ENCODE data around the gene GOLGB1.

The GOLGB1 gene

DNA sequence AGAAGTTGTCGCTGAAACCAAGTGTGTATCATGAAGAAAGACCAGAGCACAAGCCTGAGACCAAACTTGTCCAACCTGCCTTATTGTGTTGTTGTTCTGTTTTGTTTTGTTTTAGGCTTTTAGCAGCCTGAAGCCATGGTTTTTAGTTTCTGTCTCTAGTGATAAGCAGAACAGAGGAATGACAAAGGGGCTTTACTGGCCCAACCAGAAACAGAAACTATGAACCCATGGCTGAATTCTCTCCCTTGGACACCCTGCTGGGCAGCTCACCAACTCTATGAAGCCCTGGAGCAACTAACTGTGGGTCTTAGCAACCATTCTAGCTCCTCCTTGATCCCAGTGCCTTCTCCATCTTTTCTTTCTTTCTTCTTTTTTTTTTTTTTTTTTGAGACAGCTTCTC, 119.2 kb downstream of the GOLGB1 start:
- DNase-seq (ENCODE audit: extremely low spot score), result no peak
- POLR2A ChIA-PET, result no interaction called here
- TF ChIP-seq, protein P1, sequence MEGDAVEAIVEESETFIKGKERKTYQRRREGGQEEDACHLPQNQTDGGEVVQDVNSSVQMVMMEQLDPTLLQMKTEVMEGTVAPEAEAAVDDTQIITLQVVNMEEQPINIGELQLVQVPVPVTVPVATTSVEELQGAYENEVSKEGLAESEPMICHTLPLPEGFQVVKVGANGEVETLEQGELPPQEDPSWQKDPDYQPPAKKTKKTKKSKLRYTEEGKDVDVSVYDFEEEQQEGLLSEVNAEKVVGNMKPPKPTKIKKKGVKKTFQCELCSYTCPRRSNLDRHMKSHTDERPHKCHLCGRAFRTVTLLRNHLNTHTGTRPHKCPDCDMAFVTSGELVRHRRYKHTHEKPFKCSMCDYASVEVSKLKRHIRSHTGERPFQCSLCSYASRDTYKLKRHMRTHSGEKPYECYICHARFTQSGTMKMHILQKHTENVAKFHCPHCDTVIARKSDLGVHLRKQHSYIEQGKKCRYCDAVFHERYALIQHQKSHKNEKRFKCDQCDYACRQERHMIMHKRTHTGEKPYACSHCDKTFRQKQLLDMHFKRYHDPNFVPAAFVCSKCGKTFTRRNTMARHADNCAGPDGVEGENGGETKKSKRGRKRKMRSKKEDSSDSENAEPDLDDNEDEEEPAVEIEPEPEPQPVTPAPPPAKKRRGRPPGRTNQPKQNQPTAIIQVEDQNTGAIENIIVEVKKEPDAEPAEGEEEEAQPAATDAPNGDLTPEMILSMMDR (IDR thresholded peaks at IDR 0.05; ENCODE audit: control extremely low read depth, extremely low read depth, low read depth, missing control alignments), result no peak
- CTCF ChIA-PET, result interaction anchor here (1.5 kb wide), 2 partner anchors 15 to 84 kb away, joined by 3 to 4 read pairs; partner anchors contain the start of gene POLQ

DNA sequence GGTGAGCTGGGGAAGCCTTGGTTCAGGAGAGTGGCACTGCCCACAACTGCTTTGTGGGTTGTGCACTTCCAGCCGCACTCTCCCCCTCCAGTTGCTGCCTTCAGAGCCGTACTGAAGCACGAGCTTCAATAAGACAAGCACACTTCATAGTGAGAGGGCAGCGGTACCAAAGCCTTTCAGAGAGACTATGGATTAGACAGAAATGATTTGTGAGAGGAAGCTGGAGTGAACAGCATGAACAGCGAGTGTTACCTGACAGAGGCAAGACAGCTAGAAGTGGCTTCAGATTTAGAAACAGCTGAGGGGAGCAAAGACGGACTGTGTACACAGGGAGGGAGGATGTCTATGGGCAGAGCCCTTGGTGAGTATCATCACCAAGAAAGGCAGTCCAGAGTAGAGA, 119.9 kb downstream of the GOLGB1 start:
- CTCF ChIA-PET, result interaction anchor here (1.5 kb wide), 1 partner anchor 83 kb away, joined by 4 read pairs; the partner anchor contains the start of gene POLQ
- POLR2A ChIA-PET, result no interaction called here
- no peak for DNase-seq (ENCODE audit: extremely low spot score)
- TF ChIP-seq, protein P1 (IDR thresholded peaks at IDR 0.05; ENCODE audit: control extremely low read depth, extremely low read depth, low read depth, missing control alignments), result no peak

- ChIA-PET POLR2A (no interaction called here), CTCF (no interaction called here)
- TF ChIP-seq, protein P1 (IDR thresholded peaks at IDR 0.05; ENCODE audit: control extremely low read depth, extremely low read depth, low read depth, missing control alignments), result no peak
- DNase-seq (ENCODE audit: extremely low spot score), result no peak
Measured at GRCh38 chr3:121627622-121628021, 121.9 kb downstream of the GOLGB1 start.

- POLR2A ChIA-PET, result no interaction called here
Measured at GRCh38 chr3:121627211-121627610, 122.3 kb downstream of the GOLGB1 start.

DNA sequence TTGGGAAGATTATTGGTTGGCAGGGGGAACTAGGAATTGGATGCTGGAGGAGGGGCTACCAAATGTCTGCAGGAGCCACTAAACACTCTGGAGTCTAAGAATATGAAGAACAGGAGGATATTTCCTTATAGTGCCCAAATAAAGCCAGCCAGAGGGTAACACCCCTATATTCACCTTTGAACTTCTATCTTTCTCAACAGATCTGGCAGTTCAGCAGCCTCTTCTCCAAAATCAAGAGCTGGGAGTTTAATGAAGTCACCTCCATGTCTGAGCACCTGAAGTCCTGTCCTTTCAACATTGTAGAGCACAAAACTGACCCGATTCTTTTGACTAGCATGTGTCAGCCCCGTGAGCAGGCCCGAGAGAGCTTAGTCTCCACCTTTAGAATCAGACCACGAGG, 123.0 kb downstream of the GOLGB1 start:
- DNase-seq (ENCODE audit: extremely low spot score), result no peak
- TF ChIP-seq, protein P1 (IDR thresholded peaks at IDR 0.05; ENCODE audit: control extremely low read depth, extremely low read depth, low read depth, missing control alignments), result no peak
- ChIA-PET POLR2A (no interaction called here), CTCF (no interaction called here)

More at GRCh38 chr3:121627211-121627610, 122.3 kb downstream of the GOLGB1 start:
- TF ChIP-seq, protein P1 (IDR thresholded peaks at IDR 0.05; ENCODE audit: control extremely low read depth, extremely low read depth, low read depth, missing control alignments), result no peak
- CTCF ChIA-PET, result no interaction called here
- no peak for DNase-seq (ENCODE audit: extremely low spot score)

DNA sequence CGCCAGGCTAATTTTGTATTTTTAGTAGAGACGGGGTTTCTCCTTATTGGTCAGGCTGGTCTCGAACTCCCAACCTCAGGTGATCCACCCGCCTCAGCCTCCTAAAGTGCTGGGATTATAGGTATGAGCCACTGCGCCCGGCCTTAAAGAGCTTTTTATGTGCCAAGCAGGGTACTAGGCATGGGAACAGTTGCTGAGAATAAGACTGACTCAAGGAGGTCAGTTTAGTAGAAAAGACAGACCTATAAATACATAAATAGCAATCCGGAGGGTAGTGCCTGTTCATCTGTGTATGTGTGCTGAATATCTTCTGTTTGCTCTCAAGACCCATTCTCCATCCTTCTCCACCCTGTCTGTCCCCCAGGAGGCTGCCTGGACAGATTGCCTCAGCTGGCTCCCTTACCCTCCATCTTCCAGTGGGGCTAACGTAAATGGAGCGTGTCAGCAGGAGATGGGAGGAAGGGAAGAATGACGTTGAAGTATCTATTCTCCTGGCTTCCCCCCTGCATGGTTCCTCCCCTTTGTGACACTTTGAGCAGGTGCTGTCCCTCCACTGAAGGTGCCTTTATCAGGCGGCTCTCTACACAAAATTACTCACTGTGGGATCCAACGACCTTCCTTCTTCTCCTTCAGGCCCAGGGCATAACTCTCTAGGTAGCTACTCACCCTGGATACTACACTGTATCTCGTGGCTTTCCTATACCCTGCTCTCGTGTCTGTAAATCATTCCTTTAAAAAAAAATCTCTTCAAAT, 125.2 kb downstream of the GOLGB1 start:
- POLR2A ChIA-PET, result interaction anchor here (0.6 kb wide), 2 partner anchors 77 to 1073 kb away, joined by 3 to 4 read pairs; no protein-coding TSS in a partner anchor
- TF ChIP-seq, protein P1 (IDR thresholded peaks at IDR 0.05; ENCODE audit: control extremely low read depth, extremely low read depth, low read depth, missing control alignments), result no peak
- CTCF ChIA-PET, result no interaction called here
- no peak for DNase-seq (ENCODE audit: extremely low spot score)

Measured in GM10248 (cell line).